AG20443 (cell line): ENCODE measurements around the gene FOXO6.

Experiments used
- DNase-seq: peaks from one replicate; pipeline ENCODE4 v3.0.0; 2012; ENCODE audit warnings: low spot score, mixed read lengths

Gene FOXO6

GRCh38 chr1:41360786-41361494 is at the start of gene FOXO6:
Gene FOXO6, plus strand, starts transcription at chr1:41361434.
- DNase-seq, result peak; percentile 100

DNA sequence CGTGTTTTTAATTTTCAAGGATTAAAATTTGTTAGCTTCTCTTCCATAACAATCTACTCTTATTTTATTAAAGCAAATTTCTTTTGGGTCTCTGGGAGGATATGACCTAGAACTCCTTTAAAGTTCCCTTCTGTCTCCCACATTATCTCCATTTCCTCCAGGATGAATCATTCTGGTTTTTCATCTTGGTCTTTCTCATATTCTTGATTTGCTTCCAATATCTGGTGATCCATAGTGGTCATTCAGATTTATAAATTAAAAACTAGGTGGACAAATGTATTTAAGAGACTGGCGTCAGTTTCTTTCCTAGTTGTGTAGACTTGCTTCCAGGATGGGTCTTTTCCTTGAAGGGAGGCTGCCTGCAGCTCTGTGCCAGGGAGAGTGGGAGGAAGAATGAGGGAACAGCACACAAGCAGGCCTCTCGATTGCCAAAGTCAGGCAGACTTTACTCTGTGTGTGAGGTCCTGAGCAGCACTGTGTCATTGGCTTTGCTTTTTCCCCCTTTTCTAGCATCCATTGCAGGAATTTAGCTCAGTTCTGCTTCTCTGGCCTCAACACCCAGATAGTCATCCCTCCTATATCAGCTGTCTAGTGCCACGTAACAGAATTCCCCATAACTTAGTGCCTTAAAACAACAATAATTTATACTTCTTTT is 48.1 kb upstream of the FOXO6 start:
- peak; percentile 42 for DNase-seq

DNA sequence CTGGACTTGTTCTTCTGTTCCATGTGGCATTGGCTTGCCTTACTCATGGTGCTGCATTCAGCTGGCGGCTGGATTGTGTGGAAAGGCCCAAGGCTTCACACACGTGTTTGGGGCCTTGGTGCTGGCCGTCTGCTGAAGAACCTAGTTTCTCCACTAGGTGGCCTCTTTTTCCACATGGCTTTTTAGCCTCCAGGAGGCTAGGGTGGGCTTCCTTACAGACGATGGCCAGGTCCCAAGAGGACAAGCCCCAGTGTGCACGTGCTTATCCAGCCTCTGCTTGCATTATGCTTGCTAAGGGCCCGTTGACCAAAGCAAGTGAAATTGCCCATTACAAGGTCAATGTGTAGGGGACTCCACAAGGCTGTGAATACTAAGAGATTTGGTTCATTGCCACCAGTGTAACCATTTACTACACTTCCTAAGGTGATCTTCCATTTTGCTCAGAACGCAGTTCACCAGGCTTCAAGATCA is 47.5 kb upstream of the FOXO6 start:
- peak; percentile 52 for DNase-seq

- DNase-seq, result peak; percentile 24
Observed at GRCh38 chr1:41314376-41315145, 46.7 kb upstream of the FOXO6 start.

- peak; percentile 23 for DNase-seq
Observed at GRCh38 chr1:41315146-41315822, 46.0 kb upstream of the FOXO6 start.

GRCh38 chr1:41315871-41316270 is 45.4 kb upstream of the FOXO6 start:
- peak; percentile 5 for DNase-seq

DNA sequence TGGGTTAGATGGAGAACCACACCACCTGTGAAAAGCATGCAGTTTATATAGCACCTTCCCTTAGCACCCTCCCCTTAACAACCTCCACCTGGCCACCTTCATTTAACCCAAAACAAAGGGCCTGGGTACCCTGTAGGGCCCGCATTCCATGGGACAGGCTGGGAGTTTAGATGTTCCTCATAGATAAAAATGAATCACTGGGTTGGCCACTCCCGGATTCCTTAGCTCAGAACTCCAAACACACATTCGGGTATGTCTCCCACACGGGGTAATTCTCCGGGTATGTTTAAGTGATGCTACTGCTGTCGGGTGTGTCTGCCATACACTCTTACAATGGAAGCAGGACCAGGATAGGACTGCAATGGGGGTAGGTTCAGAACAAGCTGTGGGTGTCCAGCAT is 43.9 kb upstream of the FOXO6 start:
- DNase-seq, result peak; percentile 21

- peak; percentile 4 for DNase-seq
Observed at GRCh38 chr1:41318135-41318534, 43.1 kb upstream of the FOXO6 start.

DNA sequence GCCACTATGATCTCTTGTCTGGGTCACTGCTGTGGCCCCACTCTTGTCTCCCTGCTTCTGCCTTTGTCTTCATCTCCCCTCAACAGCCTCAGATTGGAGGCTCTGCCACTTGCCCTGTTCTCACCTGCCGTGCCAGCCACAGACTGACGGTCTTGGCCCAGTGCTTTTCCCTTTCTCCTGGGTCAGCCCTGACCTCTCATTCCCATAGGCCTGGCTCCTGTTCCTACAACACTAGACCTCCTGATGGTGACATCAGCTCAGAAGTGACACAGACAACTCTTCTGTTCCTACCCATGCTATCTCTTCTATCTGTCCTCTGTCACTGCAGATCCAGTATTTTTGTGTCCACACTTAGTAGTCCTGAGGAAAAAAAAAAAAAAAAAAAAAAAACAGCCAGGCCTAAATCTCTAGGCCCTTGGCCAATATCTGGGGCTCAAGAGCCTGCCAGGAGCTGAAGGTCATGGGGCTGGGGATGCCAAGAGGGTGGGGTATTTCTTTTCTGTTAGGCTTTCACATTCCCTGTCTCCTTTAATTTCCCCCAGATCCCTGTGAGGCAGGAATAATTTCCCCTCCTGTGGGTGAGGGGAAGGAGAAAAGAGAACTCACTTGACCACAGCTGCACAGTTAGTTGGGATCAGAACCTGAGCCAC is 42.0 kb upstream of the FOXO6 start:
- DNase-seq, result peak; percentile 7

GRCh38 chr1:41319807-41320711 is 41.2 kb upstream of the FOXO6 start:
- peak; percentile 11 for DNase-seq

DNA sequence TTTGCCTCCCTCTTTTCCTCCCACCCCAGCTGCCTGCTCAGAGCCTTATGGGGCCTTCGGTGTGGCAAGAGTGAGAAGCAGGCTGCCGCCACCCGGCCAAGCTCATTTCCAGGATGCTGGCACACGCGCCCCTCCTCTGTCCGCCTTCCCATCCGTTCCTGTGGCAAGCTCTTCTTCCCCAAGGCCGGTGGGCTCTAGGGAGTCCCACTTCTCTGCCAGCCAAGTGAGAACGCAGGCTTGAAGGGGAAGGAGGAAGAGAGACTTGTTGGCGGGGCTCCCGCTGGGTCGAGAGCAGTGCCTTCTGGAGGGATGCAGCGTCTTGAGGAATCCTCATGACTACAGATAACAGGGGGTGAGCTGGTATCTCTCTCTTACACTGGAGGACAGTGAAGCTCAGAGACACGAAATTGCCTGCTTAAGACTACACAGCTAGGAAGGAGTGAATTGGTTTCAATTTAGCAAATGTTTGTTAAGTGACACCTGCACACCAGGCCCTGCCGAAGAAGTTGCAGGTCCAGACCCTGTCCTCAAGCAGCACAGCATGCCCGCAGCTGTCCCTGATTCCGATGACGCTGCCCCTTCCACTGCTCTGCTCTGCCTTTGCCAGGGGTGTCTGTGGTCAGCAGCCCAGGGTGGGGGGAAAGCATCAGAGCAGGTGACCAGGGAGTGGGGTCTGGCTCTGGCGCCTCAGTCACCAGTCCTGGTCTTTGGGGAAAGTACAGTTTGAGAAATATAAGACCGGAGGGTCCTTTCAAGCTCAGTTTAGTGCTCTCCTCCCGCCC is 40.1 kb upstream of the FOXO6 start:
- DNase-seq, result no peak

DNA sequence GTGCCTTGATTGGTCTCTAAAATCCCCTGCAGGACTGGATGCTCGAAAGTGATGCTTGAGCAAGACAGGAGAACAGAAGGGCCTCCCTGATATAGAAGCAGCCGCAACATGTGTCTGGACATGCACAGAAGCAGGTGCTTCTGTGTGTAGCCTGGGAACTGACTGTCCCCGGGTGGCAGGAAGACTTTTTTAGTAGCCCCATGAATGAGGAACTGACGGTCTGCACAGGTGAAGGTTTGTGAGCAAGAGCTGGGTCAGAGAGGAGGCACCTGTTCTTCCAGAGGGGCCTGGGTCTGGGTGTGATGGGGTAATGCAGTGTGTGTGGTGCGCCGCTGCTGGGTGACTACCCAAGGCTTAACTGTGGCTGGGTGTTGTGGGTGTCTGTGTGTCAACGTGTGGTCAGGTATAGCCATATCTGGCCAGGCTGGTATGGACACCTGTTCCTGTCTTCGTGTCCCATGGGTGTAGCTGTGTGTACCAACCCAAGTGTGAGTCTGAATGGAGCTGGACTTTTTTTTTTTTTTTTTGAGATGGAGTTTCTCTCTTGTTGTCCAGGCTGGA is 39.1 kb upstream of the FOXO6 start:
- DNase-seq, result no peak

DNA sequence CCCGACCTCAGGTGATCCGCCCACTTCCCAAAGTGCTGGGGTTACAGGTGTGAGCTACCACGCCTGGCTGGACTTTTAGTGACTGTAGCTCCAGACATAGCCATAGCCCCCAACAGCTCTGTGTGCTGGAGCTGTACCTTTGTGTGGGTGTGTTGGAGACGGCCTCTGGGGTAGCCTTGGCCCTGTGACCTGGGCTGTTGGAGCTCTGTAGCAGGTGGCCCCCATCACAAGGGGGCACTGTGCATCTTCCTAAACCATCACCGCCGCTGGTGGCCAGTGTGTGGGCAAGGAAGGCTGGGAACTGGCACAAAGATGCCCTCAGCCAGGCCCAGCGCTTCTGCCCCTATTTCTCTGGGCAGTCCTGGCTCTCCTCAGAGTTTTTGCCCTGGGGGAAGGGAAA is 38.4 kb upstream of the FOXO6 start:
- peak; percentile 60 for DNase-seq

DNA sequence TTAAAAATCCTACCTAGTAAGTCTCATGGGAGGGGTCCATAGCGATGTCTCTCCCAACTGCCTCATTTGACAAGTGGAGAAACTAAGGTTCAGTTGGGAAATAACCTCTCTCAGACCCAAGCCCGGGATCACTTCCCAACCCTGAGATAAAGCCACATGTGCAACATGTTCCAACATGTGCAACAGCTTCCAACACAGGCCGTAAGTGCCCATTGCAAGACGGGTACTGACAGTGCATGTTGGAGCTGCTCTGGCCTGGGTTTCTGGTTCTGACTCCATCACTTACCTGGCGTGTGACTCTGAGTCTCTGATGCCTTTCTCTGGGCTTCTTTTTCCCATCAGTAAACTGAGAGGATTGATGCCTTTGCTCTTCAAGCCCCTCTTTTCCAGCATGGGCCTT is 38.0 kb upstream of the FOXO6 start:
- no peak for DNase-seq

DNA sequence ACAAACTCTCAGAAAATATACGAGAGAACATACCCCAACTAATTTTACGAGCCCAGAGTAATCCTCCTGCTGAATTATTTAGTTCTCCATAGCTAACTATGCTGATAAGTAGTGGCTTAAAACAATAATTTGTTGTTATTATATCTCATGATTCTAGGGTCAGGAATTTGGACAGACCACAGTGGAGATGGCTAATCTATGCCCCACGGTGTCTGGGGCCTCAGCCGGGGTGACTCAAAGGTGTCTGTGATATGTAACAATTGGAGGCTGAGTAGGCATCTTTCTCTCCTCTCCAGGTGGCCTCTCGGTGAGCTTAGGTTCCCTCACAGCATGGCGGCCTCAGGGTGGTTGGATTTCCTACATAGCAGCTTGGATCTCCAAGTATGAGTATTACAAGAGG is 35.4 kb upstream of the FOXO6 start:
- no peak for DNase-seq

DNA sequence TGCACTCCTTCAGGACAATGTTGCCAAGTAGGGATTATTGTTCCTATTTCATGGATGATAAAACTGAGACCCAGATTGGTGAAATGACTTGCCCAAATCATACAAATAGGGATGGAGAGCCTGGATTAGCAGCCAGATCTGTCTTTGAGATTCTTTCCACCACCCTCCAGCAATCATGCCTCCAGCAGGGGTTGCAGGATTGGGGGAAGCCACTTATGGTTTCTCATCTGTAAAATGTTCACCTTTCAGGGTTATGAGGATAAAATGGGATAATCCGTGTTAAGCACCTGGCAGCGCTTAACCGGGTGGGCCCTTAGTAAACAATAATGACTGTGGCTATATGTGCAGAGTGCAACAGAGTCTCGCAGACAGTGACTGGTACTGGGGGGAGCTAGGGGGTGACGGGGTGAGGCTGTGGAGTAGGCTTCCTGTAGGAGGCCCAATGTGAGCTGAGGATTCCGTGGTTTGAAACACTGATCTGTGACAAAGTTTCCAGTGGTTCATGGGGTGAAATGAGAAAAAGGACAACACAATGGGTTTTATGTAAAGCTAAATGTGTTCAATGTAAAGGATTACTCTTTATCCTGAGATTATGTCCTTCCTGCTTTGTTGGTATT is 33.7 kb upstream of the FOXO6 start:
- no peak for DNase-seq

DNA sequence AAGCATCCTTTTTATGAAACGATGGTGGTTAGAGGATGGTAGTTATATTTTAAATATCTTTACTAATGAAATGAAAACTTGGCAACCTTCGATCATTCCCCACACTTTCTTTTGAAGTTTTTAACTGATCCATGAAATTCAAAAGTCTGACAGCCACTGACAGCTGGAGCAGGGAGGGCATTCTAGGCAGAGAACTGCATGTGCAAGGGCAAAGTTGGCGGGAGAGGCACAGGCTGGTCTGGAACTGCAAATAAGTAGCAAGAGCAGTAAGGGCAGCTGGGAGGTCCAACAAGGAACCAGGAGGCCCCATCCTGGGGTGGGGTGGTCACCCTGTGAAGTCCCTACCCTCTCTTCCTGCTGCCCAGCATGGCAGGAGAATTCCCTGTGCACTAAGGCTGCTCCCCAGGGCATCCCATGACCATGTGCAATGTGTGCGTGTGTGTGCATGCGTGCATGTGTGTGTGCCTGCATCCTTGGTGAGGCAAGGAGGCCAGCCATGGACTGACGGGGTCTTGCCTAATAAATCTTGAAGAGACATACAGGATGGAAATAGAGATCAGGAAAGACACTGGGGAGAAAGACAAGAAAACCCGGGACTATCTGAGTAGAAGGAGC is 33.1 kb upstream of the FOXO6 start:
- DNase-seq, result no peak

DNA sequence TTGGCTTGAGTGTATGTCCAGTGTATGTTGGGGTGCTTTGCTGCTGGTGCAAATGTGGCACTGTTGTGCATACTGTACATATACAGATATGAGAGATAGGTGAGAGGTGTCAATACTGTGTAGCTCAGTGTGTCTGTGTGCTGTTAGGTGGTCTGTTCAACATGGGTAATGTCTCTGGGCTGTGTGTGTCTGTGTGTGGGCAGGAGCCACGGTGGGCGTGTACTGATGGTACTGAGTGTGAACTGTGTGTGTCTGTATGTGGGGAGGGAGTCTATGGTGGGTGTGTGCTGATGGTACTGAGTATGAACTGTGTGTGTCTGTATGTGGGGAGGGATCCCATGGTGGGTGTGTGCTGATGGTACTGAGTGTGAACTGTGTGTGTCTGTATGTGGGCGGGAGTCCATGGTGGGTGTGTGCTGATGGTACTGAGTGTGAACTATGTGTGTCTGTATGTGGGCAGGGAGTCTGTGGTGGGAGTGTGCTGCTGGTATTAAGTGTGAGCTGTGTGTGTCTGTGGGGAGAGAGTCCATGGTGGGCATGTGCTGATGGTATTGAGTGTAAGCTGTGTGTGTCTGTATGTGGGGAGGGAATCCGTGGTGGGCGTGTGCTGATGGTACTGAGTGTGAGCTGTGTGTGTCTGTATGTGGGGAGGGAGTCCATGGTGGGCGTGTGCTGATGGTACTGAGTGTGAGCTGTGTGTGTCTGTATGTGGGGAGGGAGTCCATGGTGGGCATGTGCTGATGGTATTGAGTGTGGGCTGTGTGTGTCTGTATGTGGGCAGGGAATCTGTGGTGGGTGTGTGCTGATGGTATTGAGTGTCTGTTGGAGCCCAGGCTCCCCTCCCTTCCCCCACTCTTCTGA is 32.2 kb upstream of the FOXO6 start:
- no peak for DNase-seq
